Stimulated activated naive CD4-positive, alpha-beta T cell treated with Interleukin-2 at 50 U/mL for 16 hours (primary cell): ENCODE results near the gene ACSF3.

Experiments
- DNase-seq: peaks from one replicate; lab custom pipeline; 2025; lab: John Stamatoyannopoulos, UW

Gene ACSF3

DNA sequence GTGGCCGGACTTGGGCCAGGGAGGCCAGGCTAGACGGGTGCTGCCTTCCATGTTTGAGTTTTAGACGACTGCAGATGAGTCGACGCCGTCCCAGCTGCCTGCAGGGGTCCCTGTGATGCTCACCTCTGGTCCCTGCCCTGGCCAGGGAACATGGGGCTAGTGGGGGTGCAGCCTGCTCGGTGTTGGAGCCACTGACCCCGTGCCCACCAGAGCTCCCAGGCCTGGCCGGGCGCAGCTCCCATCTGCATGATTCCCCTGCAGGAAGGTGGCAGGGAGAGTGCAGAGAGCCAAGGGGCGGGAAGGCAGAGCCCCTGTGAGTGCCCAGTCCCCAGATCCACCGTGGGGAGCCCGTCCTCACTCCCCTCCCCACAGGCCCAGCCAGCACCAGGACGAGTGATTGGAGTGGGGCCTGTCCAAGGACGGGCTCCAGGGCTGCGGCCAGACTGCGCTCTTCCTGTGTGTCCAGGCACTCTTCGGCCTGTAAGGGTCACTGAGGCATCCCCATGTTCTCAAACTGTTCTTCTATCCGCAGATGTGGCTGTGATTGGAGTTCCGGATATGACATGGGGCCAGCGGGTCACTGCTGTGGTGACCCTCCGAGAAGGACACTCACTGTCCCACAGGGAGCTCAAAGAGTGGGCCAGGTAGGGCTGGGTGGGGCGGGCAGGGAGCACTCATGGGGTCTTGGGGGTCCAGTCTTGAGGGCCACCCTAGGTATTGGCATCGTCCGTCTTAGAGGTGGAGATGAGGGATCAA, 51.9 kb downstream of the ACSF3 start:
- no peak for DNase-seq

DNA sequence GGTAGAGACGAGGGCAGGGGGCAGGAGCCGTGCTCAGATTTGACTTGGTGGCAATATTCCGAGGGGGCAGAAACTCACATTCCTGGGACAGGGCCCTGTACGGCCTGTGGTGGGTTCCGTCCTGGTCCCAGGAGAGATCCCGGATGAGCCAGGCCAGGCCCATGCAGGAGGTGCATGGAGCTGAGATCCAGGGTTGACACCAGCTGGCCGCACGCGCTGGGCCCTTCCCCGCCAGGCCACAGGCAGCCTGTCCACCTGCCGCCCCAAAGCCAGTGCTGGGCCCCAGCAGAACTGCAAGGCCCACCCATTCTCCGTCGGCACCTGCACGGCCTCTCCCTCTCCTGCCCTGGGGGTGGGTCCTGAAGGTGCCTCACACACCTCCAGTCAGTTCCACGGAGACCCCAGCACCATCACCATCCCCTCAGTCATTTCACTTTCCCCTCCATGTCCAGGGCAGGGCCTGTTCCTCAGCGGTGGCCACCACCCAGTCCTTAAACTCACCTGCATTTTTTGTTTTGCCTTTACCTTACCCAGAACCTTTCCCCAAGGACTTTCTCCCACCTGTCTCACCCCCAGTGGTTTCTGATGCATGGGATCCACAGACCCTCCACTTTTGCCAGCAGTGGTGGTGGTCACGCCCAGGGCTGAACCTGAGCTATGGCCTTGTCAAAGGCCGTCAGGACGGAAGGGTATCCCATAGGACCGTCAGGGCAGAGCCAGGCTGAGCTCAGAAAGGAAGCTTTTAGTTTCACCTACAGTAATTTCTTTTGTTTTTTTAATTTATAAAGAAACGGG, 52.8 kb downstream of the ACSF3 start:
- DNase-seq, result no peak

DNA sequence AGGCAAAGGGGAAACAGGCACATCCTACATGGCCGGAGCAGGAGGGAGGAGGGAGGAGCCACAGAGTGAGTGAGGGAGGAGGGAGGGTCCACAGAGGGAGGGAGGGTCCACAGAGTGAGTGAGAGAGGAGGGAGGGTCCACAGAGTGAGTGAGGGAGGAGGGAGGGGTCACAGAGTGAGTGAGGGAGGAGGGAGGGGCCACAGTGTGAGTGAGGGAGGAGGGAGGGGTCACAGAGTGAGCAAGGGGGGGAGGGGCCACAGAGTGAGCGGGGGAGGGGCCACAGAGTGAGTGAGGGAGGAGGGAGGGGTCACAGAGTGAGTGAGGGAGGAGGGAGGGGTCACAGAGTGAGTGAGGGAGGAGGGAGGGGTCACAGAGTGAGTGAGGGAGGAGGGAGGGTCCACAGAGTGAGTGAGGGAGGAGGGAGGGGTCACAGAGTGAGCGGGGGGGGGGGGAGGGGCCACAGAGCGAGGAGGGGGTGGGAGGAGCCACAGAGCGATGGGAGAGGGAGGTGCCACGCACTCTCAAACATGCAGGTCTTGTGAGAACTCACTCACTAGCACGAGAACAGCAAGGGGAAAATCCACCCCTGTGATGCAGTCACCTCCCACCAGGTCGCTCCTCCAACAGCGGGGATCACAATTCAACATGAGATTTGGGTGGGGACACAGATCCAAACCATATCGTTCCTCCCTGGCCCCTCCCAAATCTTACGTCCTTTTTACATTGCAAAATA, 53.6 kb downstream of the ACSF3 start:
- DNase-seq, result no peak

DNA sequence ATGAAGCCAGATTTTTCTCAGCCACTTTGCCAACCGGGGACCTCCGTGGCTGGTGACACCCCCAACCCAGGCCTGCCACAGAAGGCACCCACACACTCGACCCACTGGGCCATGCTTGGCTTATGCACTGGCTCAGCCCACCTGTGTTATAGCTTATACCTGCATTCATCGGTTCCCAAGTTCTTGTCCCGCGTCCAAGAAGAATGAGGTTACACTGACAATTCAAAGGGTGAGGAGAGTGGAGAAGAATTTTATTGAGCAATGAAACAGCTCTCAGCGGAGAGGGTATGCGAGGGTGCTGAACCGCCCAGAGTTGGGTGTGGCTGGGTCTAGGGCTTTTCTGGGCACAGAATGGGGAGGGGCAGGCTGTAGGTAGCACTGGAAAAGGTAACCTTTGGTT, 55.7 kb downstream of the ACSF3 start:
- no peak for DNase-seq

DNA sequence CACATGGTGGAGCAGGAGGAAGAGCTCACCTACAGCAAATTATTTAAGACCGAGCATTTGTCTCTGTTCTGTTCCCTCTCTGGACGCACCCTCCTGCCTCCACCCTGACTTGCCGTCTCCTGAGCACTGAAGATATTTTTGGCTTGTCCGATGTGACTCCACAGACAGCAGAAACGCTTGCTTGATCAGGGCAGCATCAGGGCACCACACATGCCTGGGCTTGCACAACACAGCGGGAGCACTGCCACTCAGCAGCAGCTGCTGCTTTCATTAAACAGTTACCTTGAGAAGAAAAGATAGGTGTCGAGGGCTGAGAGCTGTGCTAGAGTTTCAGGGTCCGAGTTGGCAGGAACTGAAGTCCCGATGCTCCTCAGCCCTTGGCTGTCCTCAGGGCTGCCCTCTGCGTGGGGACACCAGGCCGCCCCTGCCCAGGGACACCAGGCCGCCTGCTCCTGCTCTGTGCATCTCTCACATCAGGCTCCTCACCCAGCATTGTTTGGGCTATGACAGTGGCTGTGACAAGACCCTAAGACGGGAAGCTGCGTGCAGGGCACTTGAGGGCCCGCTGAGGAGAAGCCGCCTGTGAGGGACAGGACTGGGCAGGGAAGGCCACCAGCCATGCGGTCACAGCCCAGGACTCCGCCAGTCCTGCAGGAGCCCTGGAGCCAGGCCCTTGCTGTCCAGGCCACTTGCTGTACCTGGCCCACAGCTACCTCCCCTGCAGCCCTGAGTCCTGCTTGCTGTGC, 56.6 kb downstream of the ACSF3 start:
- DNase-seq, result no peak

DNA sequence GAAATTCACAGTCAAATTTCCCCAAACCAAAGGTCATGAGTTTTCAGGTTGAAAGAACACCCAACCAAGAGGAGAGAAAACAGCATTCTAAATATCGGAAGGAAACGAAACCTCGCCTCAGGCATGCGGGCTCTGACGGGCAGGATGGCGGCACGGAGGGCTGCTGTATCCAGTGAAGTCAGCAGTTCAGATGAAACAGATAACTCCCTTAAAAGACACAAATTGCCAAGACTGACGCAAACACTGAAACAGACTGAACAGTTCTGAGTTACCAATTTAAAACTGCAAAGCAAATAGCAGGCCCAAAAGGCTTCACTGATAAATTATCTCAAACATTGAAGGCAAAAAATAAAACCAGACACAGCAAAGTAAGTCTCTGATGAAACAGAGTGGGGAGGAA, 57.3 kb downstream of the ACSF3 start:
- no peak for DNase-seq

DNA sequence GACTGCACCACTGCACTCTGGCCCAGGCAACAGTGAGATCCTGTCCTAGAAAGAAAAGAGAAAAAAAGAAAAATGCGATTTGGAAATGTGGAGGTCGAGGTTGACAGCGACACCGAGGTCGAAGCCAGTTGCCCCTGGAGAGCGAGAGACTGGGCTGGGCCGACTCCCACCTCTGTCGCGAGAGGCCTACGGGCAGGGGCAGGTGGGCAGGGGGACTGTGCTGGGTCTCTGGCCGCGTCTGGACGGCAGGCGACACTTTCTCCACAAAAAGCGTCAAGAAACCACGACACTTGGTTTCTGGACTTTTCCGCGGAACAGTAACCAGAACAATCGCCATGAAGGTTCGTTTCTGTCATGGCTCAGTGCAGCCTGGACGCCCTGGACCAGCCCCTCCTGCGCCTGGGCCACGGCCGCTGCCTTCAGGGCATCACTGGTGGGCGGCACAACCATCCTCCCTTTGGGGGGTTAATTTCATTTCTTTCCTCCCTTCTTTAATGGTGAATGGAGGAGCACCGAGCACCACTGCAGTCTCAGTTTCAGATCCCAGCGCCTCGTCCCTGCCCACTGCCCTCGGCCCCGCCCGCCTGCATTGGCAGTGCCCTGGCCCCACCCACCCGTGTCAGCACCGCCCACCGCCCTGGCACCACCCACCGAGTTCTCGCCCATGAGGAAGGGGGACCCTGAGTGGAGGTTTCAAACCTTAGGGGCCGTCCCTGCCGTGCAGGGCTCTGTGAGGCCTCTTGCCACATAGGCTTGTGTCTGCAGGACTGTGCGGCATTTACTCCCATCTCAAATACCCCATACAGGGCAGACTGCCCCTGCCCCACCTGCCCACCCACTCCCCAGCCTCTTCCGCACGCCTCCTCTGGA, 59.4 kb downstream of the ACSF3 start:
- no peak for DNase-seq

DNA sequence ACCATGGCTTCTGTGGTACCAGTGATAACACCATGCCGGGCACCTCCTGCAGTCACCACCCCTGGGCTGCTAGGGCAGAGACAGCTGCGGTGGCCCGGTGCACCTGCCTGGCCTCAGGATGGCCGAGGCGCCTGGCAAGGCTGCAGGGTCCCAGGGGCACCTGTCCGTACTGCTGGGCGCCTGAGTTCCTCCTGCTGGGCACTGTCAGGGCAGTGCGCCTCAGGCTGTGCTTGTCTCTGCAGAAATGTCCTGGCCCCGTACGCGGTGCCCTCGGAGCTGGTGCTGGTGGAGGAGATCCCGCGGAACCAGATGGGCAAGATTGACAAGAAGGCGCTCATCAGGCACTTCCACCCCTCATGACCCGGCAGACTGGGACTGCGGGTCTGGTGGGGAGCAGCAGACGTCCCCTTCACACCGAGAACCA, 60.2 kb downstream of the ACSF3 start:
- DNase-seq, result no peak

DNA sequence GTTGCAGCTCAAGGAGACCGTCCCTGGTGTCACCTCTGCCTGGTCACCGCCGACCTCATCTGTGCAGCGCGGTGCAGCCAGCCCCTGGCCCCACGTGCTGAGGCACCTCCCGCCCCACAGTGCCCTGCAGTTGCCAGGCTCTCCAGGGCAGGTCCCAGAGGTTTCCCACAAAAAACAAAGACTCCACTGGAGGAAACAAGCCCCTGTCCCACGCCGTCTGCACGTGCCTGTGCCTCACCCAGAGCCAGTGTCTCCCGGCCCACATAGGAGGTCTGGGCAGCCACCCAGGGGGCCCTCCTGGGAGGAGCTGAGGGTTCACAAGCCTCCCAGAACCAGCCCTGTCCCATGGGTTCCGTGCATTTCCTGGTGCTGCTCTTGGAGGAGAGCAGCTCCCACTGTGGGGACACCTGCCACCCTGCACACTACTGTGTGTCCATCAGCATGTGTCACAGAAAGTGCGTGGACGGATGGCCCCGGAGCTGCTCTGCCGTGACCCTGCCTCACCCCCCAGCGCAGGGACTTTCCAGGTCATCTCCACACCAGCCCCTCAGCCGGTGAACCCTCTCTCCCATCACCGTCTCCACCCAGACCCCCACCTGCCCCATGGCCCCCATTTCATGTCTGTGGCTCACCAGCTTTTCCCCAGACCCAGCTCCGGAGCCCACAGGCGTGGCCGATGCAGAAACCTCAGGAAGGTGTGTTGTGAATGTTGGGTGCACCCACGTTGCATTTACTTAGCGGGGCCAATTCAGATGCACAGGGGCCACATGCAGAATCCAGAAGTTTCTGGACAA, 60.9 kb downstream of the ACSF3 start:
- no peak for DNase-seq

DNA sequence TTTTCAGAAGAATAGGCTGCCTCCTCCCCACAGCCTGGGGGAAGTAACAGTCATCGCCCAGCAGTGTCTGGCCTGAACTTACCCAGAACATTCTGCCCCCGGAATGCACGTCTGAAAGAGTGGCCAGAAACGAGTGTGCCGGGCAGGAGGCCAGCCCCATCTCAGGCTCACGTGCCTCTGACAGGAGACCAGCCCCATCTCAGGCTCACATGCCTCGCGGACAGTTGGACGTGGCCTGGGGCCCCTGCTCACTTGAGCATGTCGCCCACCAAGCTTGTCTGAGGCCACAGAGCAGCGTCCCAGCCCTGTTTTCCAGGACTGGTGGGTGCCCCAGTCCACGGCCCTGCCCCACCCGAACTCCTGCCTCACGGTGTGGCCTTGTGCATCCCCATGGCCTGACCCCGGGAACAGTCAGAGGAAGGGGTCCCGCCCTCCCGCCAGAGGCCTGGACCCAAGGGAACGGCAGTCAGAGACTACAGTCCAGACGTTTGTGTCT, 61.6 kb downstream of the ACSF3 start:
- no peak for DNase-seq

DNA sequence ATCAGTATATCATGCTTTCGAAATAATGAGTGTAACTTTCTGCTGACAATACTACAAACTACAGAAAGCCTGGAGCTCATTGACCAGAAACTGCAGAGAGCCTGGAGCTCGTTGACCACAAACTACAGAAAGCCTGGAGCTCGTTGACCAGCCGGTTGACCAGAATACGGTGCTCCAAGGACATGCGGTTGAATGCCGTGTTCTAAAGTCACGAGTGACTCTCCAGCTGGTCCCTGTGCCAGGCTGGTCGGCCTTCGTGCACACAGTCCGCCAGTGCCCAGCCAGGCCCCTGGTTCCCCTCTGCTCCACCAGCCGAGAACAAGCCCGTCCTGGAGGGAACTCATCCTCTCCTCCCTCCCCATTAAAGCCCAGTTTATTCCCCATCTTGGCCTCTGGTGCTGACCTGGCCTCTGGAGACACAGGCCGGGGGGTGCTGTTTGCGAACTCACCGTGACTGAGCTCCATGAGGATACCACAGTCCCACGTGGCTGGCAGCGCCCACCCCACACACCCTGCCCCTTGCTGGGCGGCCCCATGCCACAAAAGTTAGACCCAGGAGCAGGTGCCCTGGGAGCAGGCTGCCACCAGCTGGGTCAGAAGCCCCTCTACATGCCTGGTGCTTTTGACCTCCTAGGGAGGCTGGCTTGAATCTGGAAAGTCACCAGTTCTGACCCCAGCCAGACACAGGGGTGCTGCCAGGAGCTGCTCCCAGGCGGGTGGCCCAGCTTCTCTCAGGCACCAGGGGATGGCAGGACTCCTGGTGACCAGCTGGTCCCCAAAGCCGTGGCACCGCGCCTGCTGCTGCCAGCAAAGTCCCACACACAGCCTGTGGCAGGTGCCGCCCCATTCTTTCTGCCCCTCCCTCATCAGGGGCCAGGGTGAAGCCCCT, 62.4 kb downstream of the ACSF3 start:
- DNase-seq, result no peak

DNA sequence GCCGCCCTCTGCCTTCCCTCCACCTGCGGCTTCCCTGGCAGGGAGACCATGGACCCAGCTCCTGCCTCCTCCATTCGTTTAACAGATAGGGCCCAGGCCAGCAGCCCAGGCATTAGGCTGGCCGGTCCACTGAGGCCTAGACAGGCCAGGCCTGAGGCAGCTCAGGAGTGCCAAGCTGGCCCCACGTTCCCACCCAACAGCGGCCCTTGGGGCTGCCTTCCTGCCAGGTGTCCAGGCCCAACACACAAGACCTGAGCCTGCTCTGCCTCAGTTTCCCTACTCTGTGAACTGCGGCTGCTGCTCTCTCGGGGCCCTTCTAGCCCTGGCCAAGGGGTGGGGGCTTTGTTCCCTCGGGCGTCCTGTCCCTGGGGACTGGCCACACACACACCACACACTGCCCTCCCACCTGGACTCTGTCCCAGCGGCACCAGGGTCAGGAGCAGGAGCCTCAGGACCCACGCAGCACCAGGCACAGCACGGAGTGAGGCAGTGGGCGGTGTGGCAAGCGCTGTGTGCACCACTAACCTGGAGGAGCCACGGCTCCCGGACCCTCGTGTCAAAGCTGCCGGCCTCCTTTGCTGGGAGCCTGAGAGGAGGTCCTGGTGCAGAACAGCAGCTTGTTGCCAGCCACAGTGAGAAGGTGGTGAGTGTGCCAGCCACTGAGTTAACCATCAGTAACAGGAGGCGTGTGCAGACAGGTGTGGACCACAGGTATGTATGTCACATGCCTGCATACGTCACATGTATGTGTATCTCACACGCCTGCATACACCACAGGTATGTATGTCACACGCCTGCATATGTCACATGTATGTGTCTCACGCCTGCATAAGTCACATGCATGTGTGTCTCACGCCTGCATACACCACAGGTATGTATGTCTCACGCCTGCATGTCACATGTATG, 63.3 kb downstream of the ACSF3 start:
- no peak for DNase-seq

DNA sequence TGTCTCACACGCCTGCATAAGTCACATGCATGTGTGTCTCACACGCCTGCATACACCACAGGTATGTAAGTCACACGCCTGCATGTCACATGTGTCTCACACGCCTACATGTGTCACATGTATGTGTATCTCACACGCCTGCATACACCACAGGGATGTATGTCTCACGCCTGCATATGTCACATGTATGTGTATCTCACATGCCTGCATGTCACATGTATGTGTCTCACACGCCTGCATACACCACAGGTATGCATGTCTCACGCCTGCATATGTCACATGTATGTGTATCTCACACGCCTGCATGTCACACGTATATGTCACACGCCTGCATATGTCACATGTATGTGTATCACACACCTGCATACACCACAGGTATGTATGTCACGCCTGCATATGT, 64.1 kb downstream of the ACSF3 start:
- no peak for DNase-seq

DNA sequence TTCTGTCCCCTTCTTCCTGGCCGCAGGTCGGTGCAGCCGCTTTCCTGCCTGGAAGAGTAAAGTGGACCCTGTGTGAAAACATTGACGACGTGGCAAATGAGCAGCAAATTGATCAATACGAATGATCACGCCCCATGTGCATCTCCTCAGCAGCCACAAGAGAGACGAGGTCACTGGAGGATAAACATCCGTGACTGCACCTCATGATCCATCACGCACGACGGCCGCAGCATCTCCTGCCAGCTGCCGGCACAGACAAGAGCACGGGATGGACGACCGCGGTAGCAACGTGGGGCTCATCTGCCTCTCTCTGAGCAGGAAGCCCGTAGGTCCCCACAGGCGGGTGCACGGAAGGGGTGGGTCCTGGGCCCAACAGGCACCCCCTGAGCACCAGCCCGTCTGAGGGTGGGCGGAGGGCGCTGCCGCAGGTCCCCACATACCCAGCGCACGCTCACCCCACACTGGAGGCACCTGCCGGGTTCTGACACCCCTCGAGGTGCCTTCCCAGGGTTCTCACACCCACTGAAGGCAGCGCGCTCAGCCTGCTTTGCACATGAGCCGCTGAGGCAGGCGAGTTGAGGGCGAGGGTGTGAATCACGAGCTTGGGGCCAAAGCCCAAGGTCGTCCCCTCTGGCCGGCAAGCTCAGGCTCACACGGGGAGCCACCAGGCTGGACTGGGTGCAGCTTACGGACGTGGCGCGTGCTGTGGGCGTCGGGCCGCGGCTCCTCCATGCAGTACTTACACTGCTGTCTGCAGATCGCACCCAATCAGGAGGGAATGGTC, 65.6 kb downstream of the ACSF3 start:
- DNase-seq, result no peak

DNA sequence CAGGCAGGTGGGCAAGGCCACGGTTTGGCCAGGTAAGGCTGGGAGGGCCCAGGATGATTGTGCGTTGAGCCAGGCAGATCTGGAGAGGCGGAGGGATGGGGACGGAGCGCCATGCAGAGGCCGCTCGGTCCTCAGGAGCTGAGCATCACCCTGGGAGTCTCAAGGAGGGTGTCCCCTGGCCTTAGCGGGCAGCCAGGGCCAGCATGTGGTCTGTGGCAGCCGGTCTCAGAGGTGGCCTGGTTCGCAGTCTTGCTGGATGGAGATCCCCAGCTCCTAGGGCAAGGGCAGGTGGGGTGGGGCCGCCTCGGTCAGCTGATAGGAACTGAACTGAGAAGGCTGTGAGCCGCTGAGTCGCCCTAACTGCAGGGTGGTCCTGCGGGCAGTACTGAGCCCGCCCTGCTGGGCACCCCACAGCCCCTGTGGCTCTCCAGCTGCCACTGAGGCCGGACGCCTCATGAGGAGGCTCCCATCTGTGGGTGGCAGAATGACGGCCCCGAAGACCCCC, 66.2 kb downstream of the ACSF3 start:
- no peak for DNase-seq

DNA sequence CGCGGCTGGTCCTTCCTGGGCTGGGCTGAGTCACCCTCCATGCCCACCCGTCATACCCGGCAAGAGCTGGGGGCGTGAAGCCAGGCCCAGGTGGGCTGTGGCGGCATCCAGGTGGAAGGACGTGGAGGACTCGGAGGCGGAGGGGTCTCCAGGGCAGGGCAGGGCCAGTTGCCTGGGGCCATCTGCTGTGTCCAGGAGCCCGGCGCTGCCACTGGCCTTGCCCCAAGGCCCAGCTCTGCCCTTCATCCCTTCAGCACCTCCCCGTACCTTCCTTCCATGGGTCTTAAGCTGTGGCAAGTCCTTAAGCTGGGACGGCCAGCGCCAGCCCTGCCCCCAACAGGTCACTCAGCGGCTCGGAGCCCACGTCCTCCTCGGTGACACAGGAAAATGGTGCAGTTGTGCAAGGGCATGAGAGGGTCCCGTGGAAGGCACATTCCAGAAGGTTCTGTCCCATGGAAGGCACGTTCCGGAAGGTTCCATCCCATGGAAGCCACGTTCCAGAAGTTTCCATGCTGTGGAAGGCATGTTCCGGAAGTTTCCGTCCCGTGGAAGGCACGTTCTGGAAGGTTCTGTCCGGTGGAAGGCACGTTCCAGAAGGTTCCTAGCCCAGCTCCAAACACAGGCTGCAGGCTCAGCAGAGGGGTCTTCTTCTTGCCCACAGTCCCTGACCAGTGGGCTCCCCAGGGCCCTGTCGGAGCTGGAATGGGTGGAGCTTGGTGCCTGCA, 67.5 kb downstream of the ACSF3 start:
- no peak for DNase-seq
